ENCODE results near the gene MSLN. TPM values are rescaled to one million over a fixed set of nuclear protein-coding genes. Genes with fewer than 3 reads are reported as not detected.
"Not testable (repeated sequence)": the region's sequence is repeated elsewhere in the genome, so short reads cannot be mapped to it uniquely, and the experiment has no call there.

Gene MSLN
- total RNA-seq, 1 experiment from 2014 or later, result not detected

- no peak for DNase-seq (ENCODE audit: low read depth)
Measured at GRCh38 chr16:734981-735881, 25.3 kb upstream of the MSLN start.

GRCh38 chr16:735982-736453, 24.5 kb upstream of the MSLN start:
- no peak for DNase-seq (ENCODE audit: low read depth)

GRCh38 chr16:736936-737481, 23.5 kb upstream of the MSLN start:
- DNase-seq (ENCODE audit: low read depth), result no peak

- DNase-seq (ENCODE audit: low read depth), result no peak
Measured at GRCh38 chr16:739560-740458, 20.7 kb upstream of the MSLN start.

- DNase-seq (ENCODE audit: low read depth), result no peak
Measured at GRCh38 chr16:740459-740763, 20.1 kb upstream of the MSLN start.

GRCh38 chr16:740764-741505, 19.6 kb upstream of the MSLN start, which contains the start of gene CIAO3:
TSS of gene CIAO3 (minus strand) at chr16:740997. CDS start at chr16:740985, 12 bp downstream.
- DNase-seq (ENCODE audit: low read depth), result peak; percentile 94

GRCh38 chr16:741986-742629, 18.4 kb upstream of the MSLN start:
- no peak for DNase-seq (ENCODE audit: low read depth)

GRCh38 chr16:742894-743293, 17.6 kb upstream of the MSLN start:
- not testable (repeated sequence) for DNase-seq (ENCODE audit: low read depth)

- DNase-seq (ENCODE audit: low read depth), result no peak
Measured at GRCh38 chr16:743794-744500, 16.6 kb upstream of the MSLN start.

- peak; percentile 38 for DNase-seq (ENCODE audit: low read depth)
Measured at GRCh38 chr16:745739-746138, 14.8 kb upstream of the MSLN start.

GRCh38 chr16:746637-747036, 13.9 kb upstream of the MSLN start:
- DNase-seq (ENCODE audit: low read depth), result no peak

- no peak for DNase-seq (ENCODE audit: low read depth)
Measured at GRCh38 chr16:747978-748746, 12.4 kb upstream of the MSLN start.

GRCh38 chr16:749010-749409, 11.5 kb upstream of the MSLN start:
- no peak for DNase-seq (ENCODE audit: low read depth)

- no peak for DNase-seq (ENCODE audit: low read depth)
Measured at GRCh38 chr16:750485-750884, 10.0 kb upstream of the MSLN start.

- DNase-seq (ENCODE audit: low read depth), result no peak
Measured at GRCh38 chr16:751152-752006, 9.2 kb upstream of the MSLN start.

GRCh38 chr16:752007-752312, 8.6 kb upstream of the MSLN start:
- no peak for DNase-seq (ENCODE audit: low read depth)

- DNase-seq (ENCODE audit: low read depth), result not testable (repeated sequence)
Measured at GRCh38 chr16:754121-754607, 6.4 kb upstream of the MSLN start.

- no peak for DNase-seq (ENCODE audit: low read depth)
Measured at GRCh38 chr16:754656-755055, 5.9 kb upstream of the MSLN start.

- DNase-seq (ENCODE audit: low read depth), result no peak
Measured at GRCh38 chr16:756428-756827, 4.1 kb upstream of the MSLN start.
